Measurements from ENCODE around the gene PODXL.

The PODXL gene

DNA sequence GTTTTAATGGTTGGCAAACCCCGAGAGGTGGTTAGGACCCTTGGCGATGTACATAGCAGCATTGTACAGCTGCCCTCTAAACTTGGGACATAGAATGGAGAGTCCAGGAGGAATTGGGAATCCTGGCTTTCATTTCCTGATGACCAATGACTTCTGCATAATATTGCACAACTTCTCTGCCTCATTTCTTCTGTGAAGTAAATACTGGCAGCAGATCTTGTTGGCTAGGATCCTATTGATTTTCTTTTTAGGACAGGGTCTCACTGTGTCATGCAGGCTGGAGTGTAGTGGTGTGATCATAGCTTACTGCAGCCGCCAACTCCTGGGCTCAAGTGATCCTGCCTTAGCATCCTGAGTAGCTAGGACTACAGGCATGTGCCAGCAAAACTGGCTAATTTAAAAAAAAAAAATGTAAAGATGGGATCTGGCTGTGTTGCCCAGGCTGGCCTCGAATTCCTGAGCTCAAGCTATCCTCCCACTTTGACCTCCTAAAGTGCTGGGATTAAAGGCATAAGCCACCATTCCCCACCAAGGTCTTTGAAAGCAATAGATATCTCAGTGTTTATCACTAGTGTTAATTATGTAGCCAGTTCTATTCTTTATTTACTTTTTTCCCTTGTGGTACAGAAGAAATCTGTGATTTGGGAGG lies 58.1 kb downstream of the PODXL start:
- Histone ChIP-seq H3F3A (ENCODE audit: insufficient read depth, low read length) (peaks cover 12% of the 10 kb centered on the region), H3K9me2 (replicated peaks; ENCODE audit: insufficient read depth, low read length) (no peaks in the 10 kb centered on the region), H3K9me3 (replicated peaks; ENCODE audit: insufficient read depth, low read length) (no peaks in the 10 kb centered on the region), H3K9ac (ENCODE audit: low read length) (no peak overlapping the region), H3K4me3 (ENCODE audit: low read length) (no peak overlapping the region), H3K4me1 (ENCODE audit: low read length) (peaks cover 20% of the 10 kb centered on the region), H4K20me1 (ENCODE audit: insufficient read depth, low read length) (no peaks in the 10 kb centered on the region), H3K27ac (ENCODE audit: low read length) (no peak overlapping the region), H3K4me2 (ENCODE audit: low read depth, low read length) (no peak overlapping the region), H3K27me3 (replicated peaks; ENCODE audit: insufficient read depth, low read length) (no peaks in the 10 kb centered on the region), H2AFZ (ENCODE audit: low read length) (no peak overlapping the region), H3K79me2 (ENCODE audit: low read length) (no peaks in the 10 kb centered on the region), H3K36me3 (replicated peaks; ENCODE audit: insufficient read depth, low read length) (no peaks in the 10 kb centered on the region)
- TF ChIP-seq EZH2 (optimal IDR thresholded peaks at IDR 0.05; ENCODE audit: low read depth, low read length) (no peak), CTCF (IDR thresholded peaks at IDR 0.05; ENCODE audit: low read length) (no peak), EZH2phosphoT487 (IDR thresholded peaks at IDR 0.05; ENCODE audit: low read length) (no peak)
- DNase-seq: no peak

GRCh38 chr7:131497454-131497853 lies 59.0 kb downstream of the PODXL start:
- H3K4me2 ChIP-seq (ENCODE audit: low read depth, low read length): no peak overlapping the region
- no peaks in the 10 kb centered on the region for H3K27me3 ChIP-seq (replicated peaks; ENCODE audit: insufficient read depth, low read length)
- H3K9me2 ChIP-seq (replicated peaks; ENCODE audit: insufficient read depth, low read length): no peaks in the 10 kb centered on the region
- H3F3A ChIP-seq (ENCODE audit: insufficient read depth, low read length): peaks cover 12% of the 10 kb centered on the region
- H3K9me3 ChIP-seq (replicated peaks; ENCODE audit: insufficient read depth, low read length): no peaks in the 10 kb centered on the region
- no peak overlapping the region for H3K9ac ChIP-seq (ENCODE audit: low read length)
- peaks cover 20% of the 10 kb centered on the region for H3K4me1 ChIP-seq (ENCODE audit: low read length)
- no peak overlapping the region for H3K27ac ChIP-seq (ENCODE audit: low read length)
- TF ChIP-seq CTCF (IDR thresholded peaks at IDR 0.05; ENCODE audit: low read length): no peak
- TF ChIP-seq EZH2phosphoT487 (IDR thresholded peaks at IDR 0.05; ENCODE audit: low read length): no peak
- TF ChIP-seq EZH2 (optimal IDR thresholded peaks at IDR 0.05; ENCODE audit: low read depth, low read length): no peak
- H3K4me3 ChIP-seq (ENCODE audit: low read length): no peak overlapping the region
- H2AFZ ChIP-seq (ENCODE audit: low read length): no peak overlapping the region
- DNase-seq: no peak
- H3K36me3 ChIP-seq (replicated peaks; ENCODE audit: insufficient read depth, low read length): no peaks in the 10 kb centered on the region
- no peaks in the 10 kb centered on the region for H4K20me1 ChIP-seq (ENCODE audit: insufficient read depth, low read length)
- no peaks in the 10 kb centered on the region for H3K79me2 ChIP-seq (ENCODE audit: low read length)

GRCh38 chr7:131495669-131496498 lies 60.5 kb downstream of the PODXL start:
- TF ChIP-seq EZH2phosphoT487 (IDR thresholded peaks at IDR 0.05; ENCODE audit: low read length): no peak
- no peak for TF ChIP-seq EZH2 (optimal IDR thresholded peaks at IDR 0.05; ENCODE audit: low read depth, low read length)
- H3K79me2 ChIP-seq (ENCODE audit: low read length): no peaks in the 10 kb centered on the region
- no peaks in the 10 kb centered on the region for H4K20me1 ChIP-seq (ENCODE audit: insufficient read depth, low read length)
- peaks cover 6% of the 10 kb centered on the region for H3K4me1 ChIP-seq (ENCODE audit: low read length)
- no peaks in the 10 kb centered on the region for H3K27me3 ChIP-seq (replicated peaks; ENCODE audit: insufficient read depth, low read length)
- no peaks in the 10 kb centered on the region for H3K9me2 ChIP-seq (replicated peaks; ENCODE audit: insufficient read depth, low read length)
- H3K9ac ChIP-seq (ENCODE audit: low read length): no peak overlapping the region
- H3K27ac ChIP-seq (ENCODE audit: low read length): no peak overlapping the region
- DNase-seq: no peak
- H3K4me2 ChIP-seq (ENCODE audit: low read depth, low read length): no peak overlapping the region
- H3K36me3 ChIP-seq (replicated peaks; ENCODE audit: insufficient read depth, low read length): no peaks in the 10 kb centered on the region
- no peak overlapping the region for H3K4me3 ChIP-seq (ENCODE audit: low read length)
- peaks cover 3% of the 10 kb centered on the region; the same call in 1 of the 2 replicates for H3F3A ChIP-seq (ENCODE audit: insufficient read depth, low read length)
- H2AFZ ChIP-seq (ENCODE audit: low read length): no peak overlapping the region
- no peaks in the 10 kb centered on the region for H3K9me3 ChIP-seq (replicated peaks; ENCODE audit: insufficient read depth, low read length)

Data from MM.1S (cell line).